GM12878 (cell line): ENCODE data around the gene SLX9. TPM values are rescaled to one million over a fixed set of nuclear protein-coding genes. Genes with fewer than 3 reads are reported as not detected.

Experiments used
- ATAC-seq: fragments of 200-7000 bp; cut with Tn5 transposase; 3 replicates; pipeline ENCODE4 v1.9.1; 2020; ENCODE audit warnings: mild to moderate bottlenecking, moderate library complexity
- BruUV-seq: library from RNA; stranded (reverse); fragments of 400-500 nt; replicated peaks from 2 replicates; lab custom pipeline; 2021; lab: Mats Ljungman, UMichigan
- CTCF ChIA-PET: fragments of 300-600 bp; sonication (Branson Sonifier 250); formaldehyde crosslinking; extraction: SDS; loops from one replicate; lab custom pipeline; 2021; ENCODE audit warnings: inconsistent platforms; lab: Yijun Ruan, JAX
- POLR2A ChIA-PET: fragments of 350-600 bp; formaldehyde crosslinking; extraction: SDS; loops from one replicate; lab custom pipeline; 2021; ENCODE audit warnings: inconsistent platforms; lab: Charles Lee
- RAD21 ChIA-PET: fragments of 300-600 bp; sonication (Branson Sonifier 250); formaldehyde crosslinking; loops from one replicate; lab custom pipeline; 2023; ENCODE audit warnings: antibody characterized with exemption; ENCODE audit not compliant: unreplicated experiment; lab: Charles Lee
- SMC1A ChIA-PET: fragments of 300-600 bp; sonication (Branson Sonifier 250); formaldehyde crosslinking; loops from one replicate; lab custom pipeline; 2023; ENCODE audit not compliant: unreplicated experiment, uncharacterized antibody; lab: Charles Lee
- DNase-seq: peaks from one replicate; pipeline ENCODE4 v3.0.0-alpha.2; 2011; ENCODE audit warnings: low read depth, low spot score
- FAIRE-seq: peaks from 3 replicates; lab custom pipeline; 2011; peaks lifted over from hg19 to GRCh38; lab: Jason Lieb, UNC
- H2AFZ ChIP-seq: 2 replicates; pipeline ENCODE4 v1.6.0; 2011; ENCODE audit warnings: low read depth, low read length, control low read depth; ENCODE audit not compliant: control insufficient read depth
- H3K27ac ChIP-seq: 2 replicates; pipeline ENCODE4 v1.5.1; 2011; ENCODE audit warnings: control low read depth; ENCODE audit not compliant: control insufficient read depth, insufficient read depth
- H3K27me3 ChIP-seq, 2 experiments: replicated peaks in 1 of 2; 2 replicates each; pipeline versions ENCODE4 v1.6.0 to v1.6.1; 2011; ENCODE audit warnings: low read length in 1 of 2; ENCODE audit not compliant: control insufficient read depth in 2 of 2, insufficient read depth in 2 of 2
- H3K36me3 ChIP-seq, 2 experiments: 2 replicates each; pipeline ENCODE4 v1.5.1; 2011; ENCODE audit warnings: low read length in 1 of 2; ENCODE audit not compliant: control insufficient read depth in 2 of 2, insufficient read depth in 2 of 2
- H3K4me1 ChIP-seq: 2 replicates; pipeline ENCODE4 v1.6.1; 2011; ENCODE audit warnings: mild to moderate bottlenecking, low read length, moderate library complexity, mixed read lengths; ENCODE audit not compliant: control insufficient read depth, insufficient read depth
- H3K4me2 ChIP-seq: 2 replicates; pipeline ENCODE4 v1.6.0; 2011; ENCODE audit warnings: control low read depth; ENCODE audit not compliant: control insufficient read depth, insufficient read depth
- H3K4me3 ChIP-seq: fragments of 200-600 bp; sonication (generic); 2 replicates; pipeline ENCODE4 v1.5.1; 2016
- H3K79me2 ChIP-seq: 2 replicates; pipeline ENCODE4 v1.6.0; 2011; ENCODE audit warnings: low read length; ENCODE audit not compliant: control insufficient read depth, insufficient read depth
- H3K9ac ChIP-seq: 2 replicates; pipeline ENCODE4 v1.8.0; 2011; ENCODE audit warnings: low read length, control low read depth, mixed read lengths; ENCODE audit not compliant: control insufficient read depth, insufficient read depth
- H3K9me3 ChIP-seq: replicated peaks from 3 replicates; pipeline ENCODE4 v1.5.1; 2011; ENCODE audit warnings: mild to moderate bottlenecking, low read length; ENCODE audit not compliant: control insufficient read depth, insufficient read depth
- H4K20me1 ChIP-seq: 2 replicates; pipeline ENCODE4 v1.6.0; 2011; ENCODE audit not compliant: control insufficient read depth, insufficient read depth
- ATF7 ChIP-seq: fragments of 450-650 bp; IDR thresholded peaks from 2 replicates; pipeline ENCODE4 v1.6.1; 2016; ENCODE audit warnings: low read depth, mild to moderate bottlenecking
- BCL11A ChIP-seq: IDR thresholded peaks from 2 replicates; pipeline ENCODE4 v1.6.1; 2011; ENCODE audit warnings: low read depth, low read length
- E4F1 ChIP-seq: fragments of 450-650 bp; IDR thresholded peaks from 2 replicates; pipeline ENCODE4 v1.6.1; 2018; ENCODE audit warnings: borderline replicate concordance, mild to moderate bottlenecking; ENCODE audit not compliant: partially characterized antibody
- EZH2 ChIP-seq: IDR thresholded peaks from 2 replicates; pipeline ENCODE4 v1.6.1; 2012; ENCODE audit warnings: low read depth, mild to moderate bottlenecking, control low read depth, inconsistent platforms, low read length, borderline replicate concordance; ENCODE audit not compliant: control insufficient read depth
- MLLT1 ChIP-seq: fragments of 450-650 bp; IDR thresholded peaks from 2 replicates; pipeline ENCODE4 v1.6.1; 2016; ENCODE audit warnings: mild to moderate bottlenecking
- NR2C2 ChIP-seq: IDR thresholded peaks from 2 replicates; pipeline ENCODE4 v1.6.1; 2011; ENCODE audit warnings: borderline replicate concordance, low read depth; ENCODE audit not compliant: control insufficient read depth, insufficient read length
- PAX8 ChIP-seq: fragments of 450-650 bp; IDR thresholded peaks from 2 replicates; pipeline ENCODE4 v1.6.1; 2017; ENCODE audit warnings: mild to moderate bottlenecking, moderate library complexity
- RELA ChIP-seq: fragments of 450-650 bp; IDR thresholded peaks from 2 replicates; pipeline ENCODE4 v1.8.0; 2014; ENCODE audit warnings: borderline replicate concordance; ENCODE audit not compliant: partially characterized antibody
- WRNIP1 ChIP-seq: IDR thresholded peaks from 2 replicates; pipeline ENCODE4 v1.6.1; 2011; ENCODE audit warnings: low read depth, low read length, improper control_type of control experiment, borderline replicate concordance
- WGBS: methylation state at CpG from one replicate; pipeline ENCODE4 v1.1.6; 2016; ENCODE audit warnings: low lambda C conversion rate; ENCODE audit not compliant: insufficient replicate concordance, insufficient coverage; ENCODE audit errors: missing lambda C conversion rate; 5-methylcytosine and 5-hydroxymethylcytosine counted together
- in situ Hi-C: fragments of 300-500 bp; cut with MboI; formaldehyde crosslinking; loops from 9 replicates; pipeline ENCODE4 v1.14.3; 2018; ENCODE audit warnings: mixed read lengths
- intact Hi-C: fragments of 100-400 bp; cut with micrococcal nuclease; formaldehyde crosslinking; loops from one replicate; pipeline ENCODE4 v1.14.2; 2022; ENCODE audit not compliant: unreplicated experiment
- polyA plus RNA-seq, 11 experiments: library from polyadenylated mRNA; depleted of rRNA in 4 of 11; unstranded in 6 of 11; stranded (reverse) in 5 of 11; fragments of >200 nt; fragmentation: Nextera tagmentation in 4 of 11; fragmentation: Illumina TruSeq in 1 of 11; extraction: Ambion mirVana in 4 of 11; extraction: Trizol in 1 of 11; gene quantifications; 1 replicate in 1 of 11; 2 replicates in 10 of 11; pipeline versions ENCODE4 v1.2.1 to v1.2.3, GENCODE V29; 2011 to 2016; ENCODE audit warnings: inconsistent platforms in 2 of 11, missing spikeins in 2 of 11, low read depth in 1 of 11
- total RNA-seq, 4 experiments: library from RNA; depleted of rRNA in 3 of 4; stranded (reverse); fragments of >200 nt in 3 of 4; fragmentation: Illumina TruSeq in 1 of 4; extraction: Trizol in 1 of 4; gene quantifications; 2 replicates each; pipeline versions ENCODE4 v1.2.1 to v1.2.3, GENCODE V29; 2013 to 2021

The SLX9 gene
- total and polyA plus RNA-seq, 10 of the 15 experiments (the other 5 are each of a cell fraction or from before 2014, with no cell fraction given) = 0.69 to 81.3 (median 33.9) TPM

- Histone ChIP-seq H3K4me3 (no peak overlapping the region), H3K27ac (no peak overlapping the region), H3K9ac (no peak overlapping the region), H3K4me1 (peaks cover 28% of the 10 kb centered on the region), H3K79me2 (peaks cover 9% of the 10 kb centered on the region), H3K27me3 (no peaks in the 10 kb centered on the region), H3K4me2 (no peak overlapping the region), H4K20me1 (no peaks in the 10 kb centered on the region), H2AFZ (no peak overlapping the region), H3K36me3 (peaks cover 3 to 20% of the 10 kb centered on the region in 2 experiments; a peak in 3 of 4 replicates), H3K9me3 (no peaks in the 10 kb centered on the region)
- in situ Hi-C loops (no loop called here), intact Hi-C loops (no loop called here)
- DNase-seq (no peak), FAIRE-seq (no peak), ATAC-seq (no peak)
- ChIA-PET POLR2A (interaction anchor here (2.4 kb wide), 1 partner anchor 19 kb away, joined by 19 read pairs; no protein-coding TSS in a partner anchor), CTCF (interaction anchor here (0.9 to 2.4 kb wide), 5 partner anchors 11 to 28 kb away, joined by 3 to 13 read pairs (median 8); partner anchors contain the start of gene ITGB2), RAD21 (interaction anchor here (1.9 kb wide), 1 partner anchor 19 kb away, joined by 20 read pairs; no protein-coding TSS in a partner anchor), SMC1A (interaction anchor here (1.9 kb wide), 1 partner anchor 18 kb away, joined by 10 read pairs; no protein-coding TSS in a partner anchor)
- 92% methylated on average over 17 of the region's 21 CpGs for WGBS
- TF ChIP-seq RELA (no peak), MLLT1 (no peak), ATF7 (no peak)
- no TSS peak for BruUV-seq
Observed at GRCh38 chr21:44908908-44909307, 30.9 kb upstream of the SLX9 start.

- no peak overlapping the region for H3K4me2 ChIP-seq
- peaks cover 35% of the 10 kb centered on the region for H3K4me1 ChIP-seq
- no peaks in the 10 kb centered on the region for H3K27me3 ChIP-seq
- intact Hi-C loops (no loop called here), in situ Hi-C loops (no loop called here)
- H3K79me2 ChIP-seq = peaks cover 10% of the 10 kb centered on the region
- no peak overlapping the region for H3K9ac ChIP-seq
- ChIA-PET RAD21 (no interaction called here), SMC1A (no interaction called here), CTCF (interaction anchor here (1.5 kb wide), 1 partner anchor 10 kb away, joined by 4 read pairs; the partner anchor contains the start of gene ITGB2), POLR2A (no interaction called here)
- H3K27ac ChIP-seq = no peak overlapping the region
- H3K36me3 ChIP-seq = peaks cover 3 to 17% of the 10 kb centered on the region in 2 experiments; a peak in 3 of 4 replicates
- DNase-seq = no peak
- H3K9me3 ChIP-seq = no peaks in the 10 kb centered on the region
- FAIRE-seq = no peak
- ATAC-seq = no peak
- no peak overlapping the region for H3K4me3 ChIP-seq
- 87% methylated on average over 9 of the region's 9 CpGs for WGBS
- no peaks in the 10 kb centered on the region for H4K20me1 ChIP-seq
- BruUV-seq = no TSS peak
- H2AFZ ChIP-seq = no peak overlapping the region
- no peak for TF ChIP-seq ATF7
- no peak for TF ChIP-seq BCL11A
- no peak for TF ChIP-seq E4F1
- no peak for TF ChIP-seq PAX8
- TF ChIP-seq NR2C2 = no peak
- TF ChIP-seq EZH2 = no peak
- TF ChIP-seq WRNIP1 = no peak
Observed at GRCh38 chr21:44909719-44910118, 30.1 kb upstream of the SLX9 start.
